DMS79 (cell line): ENCODE measurements around the gene DUSP6.
"Not testable (repeated sequence)": the region's sequence is repeated elsewhere in the genome, so short reads cannot be mapped to it uniquely, and the experiment has no call there.

Source experiments
- DNase-seq: peaks from one replicate; lab custom pipeline; 2025; lab: John Stamatoyannopoulos, UW

DUSP6 gene

DNA sequence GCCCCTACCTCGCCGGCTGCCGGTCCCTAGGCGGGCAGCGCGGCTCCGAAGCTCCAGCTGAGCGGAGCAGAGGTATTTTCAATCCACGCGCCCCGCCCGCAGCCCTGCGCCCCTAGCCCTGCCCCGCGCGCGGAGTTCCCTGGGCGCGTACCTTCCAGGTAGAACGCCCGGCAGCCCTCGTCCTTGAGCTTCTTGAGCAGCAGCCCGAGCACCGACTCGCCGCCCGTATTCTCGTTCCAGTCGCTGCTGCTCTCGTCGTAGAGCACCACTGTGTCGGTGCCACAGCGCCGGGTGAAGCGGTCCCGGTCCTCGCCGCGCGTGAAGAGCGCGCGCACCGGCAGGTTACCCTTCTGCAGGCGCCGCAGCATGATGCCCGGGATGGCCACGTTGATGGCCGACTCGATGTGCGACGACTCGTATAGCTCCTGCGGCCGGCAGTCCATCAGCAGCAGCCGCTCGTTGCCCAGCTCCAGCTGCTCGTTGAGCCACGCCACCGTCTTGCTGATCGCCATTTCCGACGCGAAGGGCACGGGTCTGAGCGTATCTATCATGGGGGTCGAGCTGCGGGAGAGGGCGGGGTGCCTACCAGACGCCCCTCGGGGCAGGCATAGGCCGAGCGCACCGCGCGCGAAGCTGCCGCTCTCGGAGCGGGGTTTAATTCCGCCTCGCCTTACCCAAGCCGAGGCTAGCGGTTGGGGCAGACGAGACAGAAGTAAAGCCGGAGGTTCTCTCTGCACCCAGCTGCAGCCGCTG lies 636 bp downstream of the DUSP6 start:
- no peak for DNase-seq

DNA sequence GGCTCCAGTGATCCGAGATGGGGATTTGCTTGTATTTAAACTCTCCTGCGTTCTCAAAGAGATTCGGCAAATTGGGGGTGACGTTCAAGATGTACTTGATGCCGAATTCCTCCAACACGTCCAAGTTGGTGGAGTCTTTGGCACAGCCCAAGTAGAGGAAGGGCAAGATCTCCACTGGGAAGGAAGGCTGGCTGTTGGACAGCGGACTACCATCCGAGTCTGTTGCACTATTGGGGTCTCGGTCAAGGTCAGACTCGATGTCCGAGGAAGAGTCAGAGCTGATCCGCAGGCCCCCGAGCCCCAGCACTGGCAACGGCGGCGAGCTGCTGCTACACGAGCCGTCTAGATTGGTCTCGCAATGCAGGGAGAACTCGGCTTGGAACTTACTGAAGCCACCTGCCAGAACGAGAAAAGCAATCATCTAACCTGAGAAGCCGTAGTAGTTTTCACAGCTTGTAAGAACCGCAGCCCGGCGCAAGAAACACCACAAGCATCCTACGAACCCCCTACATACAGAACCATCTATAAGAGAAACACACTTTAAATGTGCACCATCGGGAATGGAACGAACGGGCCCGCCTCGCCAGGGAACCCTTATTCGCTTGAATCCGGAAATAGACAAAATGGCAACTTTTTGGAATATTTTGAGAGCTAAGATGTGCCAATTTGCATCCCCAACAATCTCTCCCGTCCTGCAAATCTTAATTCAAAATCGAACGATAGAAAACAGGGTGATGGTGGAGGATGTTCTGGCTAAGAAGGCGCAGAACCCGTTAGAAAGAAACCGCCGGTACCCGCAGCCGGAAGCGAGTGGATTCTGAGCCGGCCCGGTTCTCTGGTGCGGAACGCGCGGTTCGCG lies 1.4 kb downstream of the DUSP6 start:
- no peak for DNase-seq

DNA sequence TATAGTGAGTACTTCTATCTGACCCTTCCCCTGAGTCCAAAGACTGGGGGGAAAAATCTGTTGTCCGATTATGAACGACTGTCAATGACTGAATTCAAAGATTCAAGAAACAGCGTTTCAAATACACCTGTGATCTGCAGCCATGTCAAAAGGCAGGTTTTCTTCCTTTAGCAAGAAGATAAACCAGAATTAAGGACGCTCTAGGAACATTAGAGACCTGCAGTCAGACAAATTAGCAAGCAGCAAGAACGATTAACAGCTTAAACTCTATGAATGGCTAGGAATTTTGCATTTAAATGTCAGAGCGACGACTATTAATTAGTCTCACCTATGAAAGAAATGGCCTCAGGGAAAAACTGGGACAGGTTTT lies 2.1 kb downstream of the DUSP6 start:
- DNase-seq, result no peak

DNA sequence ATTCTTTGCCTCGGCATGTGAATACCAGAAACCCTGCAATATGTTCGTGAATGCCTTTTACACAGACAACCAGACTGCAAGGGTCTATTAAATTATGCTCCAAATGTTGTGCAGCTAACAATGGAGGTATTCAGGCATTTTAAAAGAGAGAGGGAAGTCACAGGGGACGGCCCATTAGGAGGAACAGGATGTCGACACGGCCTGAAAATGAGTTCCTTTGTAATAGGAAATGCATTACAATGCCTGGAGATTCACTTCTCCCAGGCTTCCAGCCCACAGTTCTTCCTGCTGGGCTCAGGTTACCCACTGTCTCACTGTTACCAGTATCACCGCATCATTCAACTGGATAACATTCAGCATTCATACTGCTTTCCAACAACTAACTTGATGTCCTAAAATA lies 2.5 kb downstream of the DUSP6 start:
- DNase-seq, result peak; percentile 5

DNA sequence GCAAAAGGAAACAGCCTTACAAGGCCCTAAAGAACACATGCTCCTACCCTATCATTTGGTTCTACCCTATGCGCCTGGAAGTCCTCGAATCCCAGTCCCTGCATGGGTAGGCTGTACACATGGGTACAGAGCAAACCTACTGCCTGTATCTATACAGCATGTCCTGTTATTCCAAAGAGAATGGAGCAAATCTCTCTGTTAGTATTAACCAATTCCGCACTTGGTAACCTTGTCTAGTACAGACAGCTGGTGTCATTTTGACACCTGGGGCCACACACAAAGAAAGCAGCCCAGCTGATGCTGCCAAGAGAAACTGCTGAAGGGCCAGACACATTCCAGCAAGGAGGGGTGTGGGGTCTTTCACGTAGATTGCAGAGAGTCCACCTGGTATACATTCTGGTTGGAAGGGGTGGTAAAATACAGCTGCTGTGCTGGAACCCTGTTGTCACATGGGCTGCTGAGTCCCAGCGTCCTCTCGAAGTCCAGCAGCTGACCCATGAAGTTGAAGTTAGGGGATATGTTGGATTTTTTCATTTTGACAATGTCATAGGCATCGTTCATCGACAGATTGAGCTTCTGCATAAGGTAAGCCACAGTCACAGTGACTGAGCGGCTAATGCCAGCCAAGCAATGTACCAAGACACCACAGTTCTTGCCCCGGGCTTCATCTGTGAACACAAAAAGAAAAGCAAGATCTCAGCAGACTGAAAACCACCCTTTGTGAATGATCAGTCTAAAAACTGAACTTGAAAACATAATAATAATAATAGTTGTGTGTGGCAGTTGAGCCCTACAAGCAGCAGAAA lies 3.2 kb downstream of the DUSP6 start:
- no peak for DNase-seq

DNA sequence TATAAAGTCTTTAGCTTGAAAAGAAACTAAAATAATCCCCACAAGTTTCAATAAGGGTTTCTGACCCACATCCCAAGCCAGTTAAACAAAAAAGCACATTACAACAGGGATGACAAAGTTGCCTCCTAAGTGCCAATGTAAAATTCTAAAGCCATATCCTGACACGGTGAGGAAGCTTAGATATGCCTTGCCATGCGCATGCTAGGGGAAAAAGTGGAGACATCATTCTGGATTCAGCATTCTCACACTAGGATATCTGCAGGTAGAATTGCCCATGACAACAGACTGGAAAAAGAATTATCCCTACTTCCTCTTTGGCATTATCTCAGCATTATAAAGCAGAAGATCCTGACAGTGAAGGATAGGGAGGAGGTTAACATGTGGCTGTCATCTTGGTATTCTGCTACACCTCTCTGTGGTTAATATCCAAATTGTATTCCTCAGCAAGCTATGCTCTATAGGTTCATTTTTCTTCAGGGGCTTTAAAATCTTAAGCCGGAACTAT lies 4.9 kb downstream of the DUSP6 start:
- no peak for DNase-seq

DNA sequence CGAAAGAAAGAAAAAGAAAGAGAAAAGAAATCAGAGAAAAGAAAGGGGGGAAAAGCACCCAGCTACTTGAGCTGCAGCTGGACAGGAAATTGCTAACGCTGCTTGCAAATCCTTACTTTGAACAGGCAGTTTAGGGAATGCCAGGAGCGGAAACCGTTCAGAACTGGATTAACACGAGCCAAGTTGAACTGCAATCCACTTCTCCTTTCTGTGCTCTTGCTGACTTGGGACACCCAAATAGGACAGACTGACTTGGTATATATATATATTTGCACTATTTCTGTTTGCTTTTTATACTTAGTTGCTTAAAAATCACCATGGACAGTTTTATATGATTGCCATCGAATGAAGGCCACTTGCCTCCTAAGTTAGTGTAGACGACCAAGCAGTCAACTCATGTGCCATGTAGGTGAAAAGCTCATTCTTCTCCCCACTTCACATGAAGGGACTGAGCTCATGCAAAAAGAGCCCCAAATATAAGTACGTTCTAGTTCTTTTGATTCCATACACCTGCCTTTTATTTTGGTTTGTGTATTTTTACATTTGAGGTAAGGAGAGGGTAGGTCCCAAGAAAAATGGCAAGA lies 5.5 kb downstream of the DUSP6 start:
- peak; percentile 42 for DNase-seq

DNA sequence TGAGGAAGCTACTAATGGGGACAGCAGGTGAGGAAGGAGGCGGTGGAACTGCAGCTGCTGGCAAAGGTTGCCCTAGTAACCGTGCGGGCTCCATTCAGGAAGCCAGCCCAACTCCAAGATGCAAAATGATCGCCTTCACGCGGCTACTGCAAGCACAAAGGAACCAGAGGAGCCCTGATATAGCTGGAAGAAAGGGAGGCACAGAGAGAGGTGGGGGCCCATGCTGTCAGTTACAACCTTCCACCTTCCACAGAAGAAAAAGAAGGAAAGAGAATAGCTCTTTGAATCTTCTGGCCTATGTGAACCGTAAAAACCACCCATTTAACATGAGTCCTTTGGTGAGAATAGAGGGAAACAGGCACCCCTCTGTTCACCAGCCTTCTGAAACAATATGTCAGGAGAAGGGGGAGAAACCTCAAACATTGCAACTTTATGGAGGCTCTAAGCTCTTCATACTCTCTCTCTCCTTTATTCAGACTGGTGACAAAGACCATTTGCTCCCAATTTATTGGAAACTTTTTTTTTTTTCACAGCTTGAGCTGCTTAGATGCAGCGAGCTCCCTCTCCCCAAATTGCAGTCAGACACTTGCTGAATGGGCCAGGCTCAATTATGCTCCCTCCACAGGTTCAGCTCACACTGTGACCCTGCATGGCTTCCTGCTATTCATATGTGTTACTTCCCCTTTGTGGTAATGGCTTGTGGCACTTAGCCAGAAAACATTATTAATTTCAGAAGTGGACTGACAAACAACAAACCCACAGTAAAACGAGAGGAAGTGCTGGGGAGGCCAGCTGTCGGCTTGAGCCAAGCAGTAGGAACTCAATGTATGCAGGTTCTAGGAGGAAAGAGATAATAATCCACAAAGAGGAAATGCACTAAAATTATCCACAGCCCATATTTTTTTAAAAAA lies 6.2 kb downstream of the DUSP6 start:
- DNase-seq, result peak; percentile 89

DNA sequence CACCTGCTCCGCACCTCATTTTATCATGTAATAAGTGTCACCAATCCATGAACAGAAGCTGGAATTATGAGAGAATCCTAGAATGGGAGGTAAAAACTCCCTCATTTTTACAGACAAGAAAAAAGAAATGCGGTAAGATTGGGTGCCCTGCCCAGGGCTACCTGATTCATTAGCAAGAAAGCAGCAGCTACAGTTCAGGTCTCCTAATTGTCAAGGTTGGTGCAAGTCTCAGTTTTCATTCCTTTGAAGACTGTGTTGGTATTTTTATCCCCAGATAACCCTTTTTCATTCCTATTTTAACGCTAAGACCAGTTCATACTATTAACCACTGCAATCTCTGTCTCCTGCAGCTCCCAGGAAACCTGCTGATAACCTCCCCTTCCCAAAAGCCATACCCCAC lies 6.9 kb downstream of the DUSP6 start:
- no peak for DNase-seq

DNA sequence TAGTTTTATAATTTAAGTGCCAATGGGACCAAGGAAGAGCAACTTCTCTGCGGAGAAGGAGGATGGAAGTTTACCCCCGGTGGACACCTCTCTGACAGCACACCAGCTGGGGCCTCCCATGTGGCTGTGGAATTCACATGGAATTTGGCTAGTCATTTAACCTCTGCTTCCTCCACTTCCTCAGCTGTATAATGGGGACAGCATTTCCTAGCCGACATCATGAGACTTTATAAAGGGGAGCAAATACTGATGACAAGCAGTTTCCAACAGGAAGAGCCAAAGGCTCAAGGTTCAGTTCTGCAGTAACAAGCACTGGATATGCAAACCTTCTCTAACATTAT lies 7.5 kb downstream of the DUSP6 start:
- DNase-seq, result no peak

DNA sequence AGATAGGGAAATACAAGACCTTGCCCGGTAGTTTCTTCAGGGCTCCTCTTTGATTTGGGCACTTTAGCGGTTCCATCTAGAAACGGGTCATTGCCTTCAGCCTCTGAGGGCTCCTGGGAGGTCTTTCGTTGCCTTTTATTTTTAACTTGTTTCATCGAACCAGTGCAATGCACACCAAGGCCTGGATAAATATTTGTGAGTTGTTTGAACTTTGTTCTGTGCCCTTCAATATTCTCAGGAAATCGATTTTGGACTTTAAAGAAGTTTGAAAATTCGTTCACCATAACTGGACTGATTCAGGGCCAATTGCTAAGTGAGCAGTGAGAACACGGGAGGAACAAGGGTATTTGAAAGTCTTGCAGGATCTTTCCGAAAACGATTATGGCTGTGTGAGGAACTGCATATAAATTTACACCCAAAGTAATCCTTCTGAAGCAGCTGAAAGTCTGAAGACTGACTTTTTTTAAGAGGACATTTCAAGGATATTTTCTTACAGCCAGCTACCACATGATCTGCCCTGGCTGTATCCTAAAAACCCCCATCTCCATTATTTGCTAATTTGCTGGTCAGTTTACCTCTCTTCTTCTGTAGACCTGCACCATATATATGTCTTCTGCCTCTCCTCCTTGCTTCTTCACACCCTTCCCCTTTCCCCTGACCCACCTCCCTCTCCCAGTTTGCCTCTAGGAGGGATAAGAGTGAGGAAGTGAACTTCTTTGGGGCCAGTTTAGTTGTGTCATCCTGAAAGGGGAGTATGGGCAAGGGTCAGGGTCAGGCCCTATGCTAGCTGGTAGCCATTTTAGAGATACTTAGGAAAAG lies 8.0 kb downstream of the DUSP6 start:
- no peak for DNase-seq

DNA sequence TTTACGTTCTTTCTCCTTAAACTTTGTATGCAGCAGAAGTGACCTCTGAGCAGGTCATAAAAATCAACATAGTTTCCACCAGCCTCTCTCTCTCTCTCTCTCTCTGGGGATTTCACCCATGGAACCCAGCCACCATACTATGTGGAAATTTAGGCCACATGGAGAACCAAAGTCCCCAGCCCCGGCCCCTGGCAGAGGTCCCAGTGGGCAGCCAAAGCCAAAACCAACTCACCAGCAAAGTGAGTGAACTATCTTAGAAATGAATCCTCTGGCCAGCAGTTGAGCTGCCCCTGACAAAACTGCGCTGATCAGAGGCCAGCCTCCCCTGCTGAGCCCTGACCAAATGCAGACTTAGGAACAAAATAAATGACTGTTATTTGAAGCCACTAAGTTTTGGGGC lies 9.2 kb downstream of the DUSP6 start:
- no peak for DNase-seq

DNA sequence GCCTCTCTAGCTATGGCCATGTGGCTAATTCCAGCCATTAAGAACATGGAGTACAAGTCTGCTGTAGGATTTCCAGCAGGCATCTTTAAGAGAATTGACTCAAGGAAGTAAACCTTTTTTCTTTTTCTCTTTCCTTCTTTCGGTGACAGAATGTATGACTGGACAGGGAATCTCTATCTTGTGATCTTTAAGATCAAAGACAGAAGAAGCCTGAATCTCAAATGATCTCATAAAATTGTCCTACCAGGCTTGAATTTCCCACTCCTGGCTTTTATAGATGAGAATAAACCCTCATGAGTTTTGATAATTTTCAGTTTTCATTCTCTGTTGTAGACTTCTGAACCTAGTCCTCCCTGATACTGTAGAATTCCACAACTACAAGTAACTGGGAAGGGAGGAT lies 11.4 kb downstream of the DUSP6 start:
- DNase-seq, result no peak

DNA sequence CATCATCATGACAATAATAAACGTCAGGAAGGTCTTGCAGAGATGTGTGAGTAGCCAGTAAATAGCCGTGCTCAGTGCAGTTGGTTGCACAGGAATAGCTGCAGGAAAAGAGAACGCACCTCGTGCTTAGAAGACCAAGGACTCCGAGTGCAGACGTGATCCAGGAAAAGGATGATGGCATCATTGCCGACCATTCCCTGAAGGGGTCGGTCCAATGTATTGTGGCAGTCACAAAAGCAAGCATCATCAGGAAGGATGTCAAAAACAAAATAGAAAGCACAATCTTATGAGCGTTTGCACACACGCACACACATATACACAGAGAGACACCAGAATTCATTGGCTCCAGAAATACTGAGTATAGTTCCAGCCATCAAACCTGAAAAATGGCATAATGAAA lies 12.8 kb downstream of the DUSP6 start:
- no peak for DNase-seq

DNA sequence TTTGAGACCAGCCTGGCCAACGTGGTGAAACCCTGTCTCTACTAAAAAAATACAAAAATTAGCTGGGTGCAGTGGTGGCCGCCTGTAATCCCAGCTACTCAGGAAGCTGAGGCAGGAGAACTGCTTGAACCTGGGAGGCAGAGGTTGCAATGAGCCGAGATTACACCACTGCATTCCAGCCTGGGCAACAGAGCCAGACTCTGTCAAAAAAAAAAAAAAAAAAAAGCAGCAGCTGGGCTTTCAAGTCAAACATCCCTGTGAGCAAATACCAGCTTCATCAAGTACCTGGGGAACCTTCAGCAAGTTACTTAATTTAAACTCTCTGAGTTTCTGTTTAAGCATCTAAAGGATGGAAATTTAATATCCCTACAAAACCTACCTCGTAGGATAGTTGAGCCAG lies 15.2 kb downstream of the DUSP6 start:
- not testable (repeated sequence) for DNase-seq

DNA sequence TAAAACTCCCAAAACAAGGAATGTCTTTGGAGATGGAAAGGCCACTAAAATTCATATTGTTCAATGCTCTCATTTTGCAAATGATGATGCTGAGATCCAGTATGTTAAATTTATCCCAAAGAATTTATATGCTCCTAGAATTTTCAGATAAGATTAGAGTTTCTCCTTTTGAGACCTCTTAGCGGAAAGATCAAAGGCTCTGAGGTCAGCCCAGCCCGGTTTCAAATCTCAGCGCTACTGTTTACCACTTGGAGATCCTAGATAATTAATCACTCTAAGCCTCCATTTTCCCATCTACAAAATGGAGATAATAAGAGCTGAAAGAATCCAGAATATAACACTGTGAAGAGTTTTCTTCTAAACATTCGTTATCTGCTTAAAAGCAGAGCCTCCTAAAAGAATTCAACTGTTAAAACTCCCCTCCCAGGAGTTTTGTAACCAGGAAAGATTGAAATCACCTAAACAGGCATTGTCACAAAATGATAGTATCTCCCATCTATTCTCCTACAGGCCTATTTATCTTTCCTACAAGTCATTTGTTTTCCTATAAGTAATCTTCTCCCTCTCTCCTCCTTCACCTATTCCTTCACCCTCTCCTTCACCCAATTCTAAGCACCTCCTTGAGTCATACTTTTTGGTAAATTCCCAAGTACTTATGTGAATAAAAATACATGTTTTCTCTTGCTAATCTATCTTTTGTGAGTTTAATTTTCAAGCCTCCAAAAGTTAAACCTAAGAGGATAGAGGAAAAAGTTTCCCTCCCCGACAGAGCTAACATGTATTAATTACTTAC lies 16.7 kb downstream of the DUSP6 start:
- DNase-seq, result no peak

DNA sequence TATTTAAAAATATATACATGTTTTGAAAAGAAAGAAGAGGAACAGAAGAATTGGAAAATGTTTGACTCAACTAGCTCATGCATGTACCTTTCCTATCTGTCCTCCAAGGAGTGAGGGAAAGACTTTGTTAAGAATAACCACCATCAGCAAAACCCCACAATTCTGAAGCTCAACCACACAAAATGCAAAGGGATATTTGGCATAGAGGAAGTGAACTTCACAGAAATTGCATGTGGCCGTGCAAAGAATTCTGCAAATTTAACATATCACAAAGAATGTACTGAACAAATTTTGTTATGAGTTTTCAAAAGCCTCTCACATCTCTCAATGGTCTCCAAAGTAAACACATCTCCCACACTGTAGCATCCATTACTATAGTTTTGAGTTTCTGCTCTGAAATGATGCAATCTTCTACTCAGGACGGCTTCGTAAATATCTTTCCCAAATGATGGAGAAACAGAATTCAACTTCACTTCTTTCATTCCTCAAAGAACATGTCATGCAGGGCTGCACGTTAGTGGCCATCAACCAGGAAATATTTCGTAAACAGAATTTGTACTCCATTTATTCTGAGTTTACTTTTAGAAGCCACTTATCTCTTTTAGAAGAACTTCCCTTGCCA lies 17.6 kb downstream of the DUSP6 start:
- no peak for DNase-seq

DNA sequence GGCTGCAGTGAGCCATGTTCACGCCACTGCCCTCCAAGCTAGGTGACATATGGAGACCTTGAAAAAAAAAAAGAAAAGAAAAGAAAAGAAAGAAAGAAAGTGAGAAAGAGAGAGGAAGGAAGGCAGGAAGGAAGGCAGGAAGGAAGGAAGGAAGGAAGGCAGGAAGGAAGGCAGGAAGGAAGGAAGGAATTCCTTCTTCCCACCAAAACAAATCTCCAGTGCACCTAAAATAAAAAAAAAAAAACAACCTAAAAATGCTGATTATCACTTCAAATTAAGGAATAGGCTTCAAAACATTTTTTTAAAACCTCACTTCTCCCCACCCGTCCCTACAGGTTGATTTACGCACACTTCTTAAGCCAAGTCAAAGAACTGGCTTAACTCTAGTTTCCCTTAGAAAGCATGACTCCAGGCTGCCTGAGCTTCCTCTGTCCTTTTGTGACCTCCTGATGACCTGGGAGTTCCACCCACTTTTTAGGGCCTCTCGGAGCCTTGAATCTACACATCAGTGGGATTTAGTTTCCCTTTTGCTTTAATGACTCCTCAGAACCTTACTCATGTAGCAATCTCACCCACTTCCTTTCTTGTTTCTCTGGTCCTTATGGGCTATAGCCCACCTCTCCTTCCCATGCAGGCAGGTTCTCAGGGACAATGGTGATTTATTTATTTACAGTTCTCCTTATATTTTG lies 18.6 kb downstream of the DUSP6 start:
- no peak for DNase-seq
